HG03097 (cell line): Measurements from ENCODE around the gene CALM3.
"Not testable (repeated sequence)": the region's sequence is repeated elsewhere in the genome, so short reads cannot be mapped to it uniquely, and the experiment has no call there.

ENCODE experiments used
- ATAC-seq: cut with Tn5 transposase; IDR thresholded peaks from one replicate; pipeline ENCODE4 v1.9.1; 2021; ENCODE audit not compliant: unreplicated experiment, low FRiP score

Gene CALM3

GRCh38 chr19:46601318-46602224, at the start of gene CALM3:
CALM3 (plus strand) TSS chr19:46601330; CDS start chr19:46601435, 105 bp downstream.
- no peak for ATAC-seq

- no peak for ATAC-seq
Measured at GRCh38 chr19:46552891-46553290, 48.2 kb upstream of the CALM3 start.

GRCh38 chr19:46554161-46554560, 47.0 kb upstream of the CALM3 start:
- no peak for ATAC-seq

GRCh38 chr19:46555628-46556280, 45.4 kb upstream of the CALM3 start:
- ATAC-seq = no peak

DNA sequence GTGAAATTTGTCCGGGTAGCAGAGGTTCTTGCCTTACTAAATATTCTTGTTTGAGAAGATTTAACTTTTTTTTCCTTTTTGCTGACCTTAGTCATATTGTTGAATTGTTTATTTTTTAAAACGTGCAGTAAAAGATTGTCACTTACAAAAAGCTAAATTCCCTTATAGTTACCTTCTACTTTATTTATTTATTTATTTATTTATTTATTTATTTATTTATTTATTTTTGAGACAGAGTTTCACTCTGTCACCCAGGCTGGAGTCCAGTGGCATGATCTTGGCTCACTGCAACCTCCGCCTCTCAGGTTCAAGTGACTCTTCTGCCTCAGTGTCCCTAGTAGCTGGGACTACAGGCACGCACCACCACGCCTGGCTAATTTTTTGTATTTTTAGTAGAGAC, 44.7 kb upstream of the CALM3 start:
- ATAC-seq = not testable (repeated sequence)

GRCh38 chr19:46559203-46559602, 41.9 kb upstream of the CALM3 start:
- no peak for ATAC-seq

- not testable (repeated sequence) for ATAC-seq
Measured at GRCh38 chr19:46559675-46560074, 41.5 kb upstream of the CALM3 start.

GRCh38 chr19:46564701-46565100, 36.4 kb upstream of the CALM3 start:
- no peak for ATAC-seq

DNA sequence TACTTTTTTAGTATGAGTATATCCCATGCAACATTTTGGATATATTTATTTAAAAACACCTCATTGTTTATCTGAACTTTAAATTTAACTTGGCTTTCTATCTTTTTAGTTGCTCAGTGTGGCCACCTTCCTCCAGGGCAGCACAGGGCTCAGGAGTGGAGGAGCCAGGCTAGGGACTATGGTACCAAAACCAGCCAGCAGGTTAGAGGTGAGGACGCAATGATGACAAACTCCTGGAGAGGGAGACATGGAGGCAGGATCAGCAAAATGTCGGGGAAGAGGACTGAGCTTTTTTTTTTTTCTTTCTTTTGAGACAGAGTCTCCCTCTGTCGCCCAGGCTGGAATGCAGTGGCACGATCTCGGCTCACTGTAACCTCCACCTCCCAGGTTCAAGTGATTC, 29.6 kb upstream of the CALM3 start:
- no peak for ATAC-seq

- no peak for ATAC-seq
Measured at GRCh38 chr19:46573679-46574498, 27.2 kb upstream of the CALM3 start.

DNA sequence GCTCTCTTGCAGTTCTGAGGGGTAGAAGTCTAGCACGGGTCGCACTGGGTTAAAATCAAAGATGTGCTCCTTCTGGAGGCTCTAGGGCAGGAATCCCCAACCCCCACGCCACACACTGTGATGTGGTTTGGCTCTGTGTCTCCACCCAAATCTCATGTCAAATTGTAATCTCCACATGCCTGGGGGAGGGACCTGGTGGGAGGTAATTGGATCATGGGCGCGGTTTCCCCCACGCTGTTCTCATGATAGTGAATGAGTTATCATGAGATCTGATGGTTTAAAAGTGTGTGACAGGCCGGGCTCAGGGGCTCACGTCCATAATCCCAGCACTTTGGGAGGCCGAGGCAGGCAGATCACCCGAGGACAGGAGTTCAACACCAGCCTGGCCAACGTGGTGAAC, 26.6 kb upstream of the CALM3 start:
- ATAC-seq = no peak

DNA sequence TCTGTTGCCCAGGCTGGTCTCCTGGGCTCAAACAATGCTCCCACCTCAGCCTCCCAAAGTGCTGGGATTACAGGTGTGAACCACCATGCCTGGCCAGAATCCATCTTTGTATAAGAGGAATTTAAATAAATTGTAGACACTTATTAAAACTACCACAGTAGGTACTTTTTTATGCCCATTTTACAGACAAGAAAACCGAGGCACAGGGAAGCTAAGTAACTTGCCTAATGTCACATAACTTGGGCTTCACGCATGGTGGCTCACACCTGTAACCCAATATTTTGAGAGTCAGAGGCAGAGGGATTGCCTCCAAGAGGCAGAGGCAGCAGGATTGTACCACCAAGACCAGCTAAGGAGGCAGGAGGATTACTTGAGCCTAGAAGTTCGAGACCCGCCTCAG, 22.7 kb upstream of the CALM3 start:
- no peak for ATAC-seq

GRCh38 chr19:46579361-46579879, 21.7 kb upstream of the CALM3 start:
- no peak for ATAC-seq

GRCh38 chr19:46580247-46580646, 20.9 kb upstream of the CALM3 start:
- ATAC-seq = no peak

DNA sequence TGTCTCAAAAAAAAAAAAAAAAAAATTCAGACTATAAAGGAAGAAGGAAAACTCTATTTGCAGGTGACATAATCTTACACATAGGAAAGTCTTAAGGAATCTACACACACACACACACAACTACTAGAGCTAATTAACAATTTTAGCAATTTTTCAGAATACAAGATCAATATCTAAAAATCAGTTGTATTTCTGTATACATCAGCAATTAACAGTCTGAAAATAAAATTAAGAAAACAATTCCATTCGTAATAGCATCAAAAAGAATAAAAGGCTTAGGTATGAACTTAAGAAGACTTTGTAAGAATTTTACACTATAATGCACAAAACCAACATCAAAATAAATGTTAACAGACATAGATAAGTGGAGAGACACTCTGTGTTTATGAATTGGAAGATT, 15.6 kb upstream of the CALM3 start:
- ATAC-seq = no peak

GRCh38 chr19:46586294-46586693, 14.8 kb upstream of the CALM3 start:
- no peak for ATAC-seq

DNA sequence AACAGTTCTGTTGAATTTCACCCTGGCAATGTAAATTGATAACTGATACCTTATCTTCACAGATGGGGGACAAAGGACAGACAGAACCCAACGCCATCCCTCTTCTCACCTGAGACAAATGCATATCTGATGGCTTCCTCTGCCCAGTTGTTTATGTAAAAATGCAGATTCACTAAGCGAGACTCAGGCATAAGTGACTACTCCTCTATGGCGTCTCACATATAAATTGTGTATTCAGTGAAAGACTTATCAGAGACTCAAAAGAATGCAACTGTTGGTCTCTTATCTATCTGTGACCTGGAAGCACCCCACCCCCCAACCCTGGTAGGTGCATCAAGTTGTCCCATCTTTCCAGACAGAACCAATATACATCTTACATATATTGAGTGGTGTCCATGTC, 13.3 kb upstream of the CALM3 start:
- no peak for ATAC-seq

DNA sequence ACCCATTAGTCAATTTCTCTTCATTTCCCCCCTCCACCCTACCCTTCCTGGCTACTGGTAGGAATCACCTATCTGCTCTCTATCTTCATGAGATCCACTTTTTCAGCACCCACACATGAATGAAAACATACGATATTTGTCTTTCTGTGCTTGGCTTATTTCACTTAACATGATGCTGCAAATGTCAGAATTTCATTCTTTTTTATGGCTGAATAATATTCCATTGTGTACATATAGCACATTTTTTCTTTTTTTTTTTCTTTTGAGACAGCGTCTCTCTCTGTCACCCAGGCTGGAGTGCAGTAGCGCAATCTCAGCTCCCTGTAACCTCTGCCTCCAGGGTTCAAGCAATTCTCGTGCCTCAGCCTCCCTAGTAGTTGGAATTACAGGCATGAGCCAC, 9.9 kb upstream of the CALM3 start:
- no peak for ATAC-seq

DNA sequence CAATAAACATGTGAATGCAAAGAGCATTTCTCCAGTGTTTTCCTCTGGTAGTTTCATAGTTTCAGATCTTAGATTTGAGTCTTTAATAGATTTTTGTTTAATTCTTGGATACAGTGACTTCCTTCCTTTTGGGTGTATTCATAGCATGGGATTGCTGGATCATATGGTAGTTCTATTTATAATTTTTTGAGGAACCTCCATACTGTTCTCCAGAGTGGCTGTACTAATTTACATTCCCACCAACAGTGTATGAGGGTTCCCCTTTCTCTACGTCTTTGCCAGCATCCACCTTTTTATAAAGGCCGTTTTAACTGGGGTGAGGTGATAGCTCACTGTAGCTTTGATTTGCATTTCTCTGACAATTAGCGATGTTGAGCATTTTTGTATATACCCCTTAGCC, 9.3 kb upstream of the CALM3 start:
- ATAC-seq = no peak

GRCh38 chr19:46596008-46596407, 5.1 kb upstream of the CALM3 start:
- ATAC-seq = no peak

DNA sequence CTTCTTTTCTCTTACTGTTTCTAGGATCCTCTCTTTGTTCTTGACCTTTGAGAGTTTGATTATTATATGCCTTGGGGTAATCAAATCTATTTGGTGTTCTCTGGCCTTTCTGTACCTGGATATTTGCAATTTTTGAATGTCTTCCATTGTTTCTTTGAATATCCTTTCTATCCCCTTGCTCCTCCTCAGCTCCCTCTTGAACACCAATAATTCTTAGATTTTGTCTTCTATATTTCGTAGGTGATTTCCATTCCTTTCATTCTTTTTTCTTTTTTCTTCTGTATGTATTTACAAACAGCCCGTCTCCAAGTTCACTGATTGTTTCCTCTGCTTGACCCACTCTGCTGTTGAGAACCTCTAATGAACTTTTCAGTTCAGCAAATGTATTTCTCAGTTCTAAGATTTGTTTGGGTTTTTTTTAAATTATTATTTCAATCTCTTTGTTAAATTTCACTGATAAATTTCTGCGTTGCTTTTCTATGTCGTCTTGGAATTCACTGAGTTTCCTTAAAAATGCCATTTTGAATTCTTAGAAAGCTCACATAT, 2.7 kb upstream of the CALM3 start:
- ATAC-seq = no peak
